Activated CD8-positive, alpha-beta T cell treated with anti-CD3 and anti-CD28 coated beads for 36 hours (primary cell): ENCODE measurements around the gene CD22. TPM values are rescaled to one million over a fixed set of nuclear protein-coding genes. Genes with fewer than 3 reads are reported as not detected.
"Not testable (repeated sequence)": the region's sequence is repeated elsewhere in the genome, so short reads cannot be mapped to it uniquely, and the experiment has no call there.

Experiments
- ATAC-seq: fragments of 200-7000 bp; cut with Tn5 transposase; one replicate; pipeline ENCODE4 v1.10.0; 2021; ENCODE audit warnings: mild to moderate bottlenecking, moderate library complexity
- CTCF ChIA-PET: fragments of 350-600 bp; sonication (Branson Sonifier 250); formaldehyde crosslinking; loops from one replicate; lab custom pipeline; 2021; ENCODE audit warnings: antibody characterized with exemption; lab: Charles Lee
- POLR2A ChIA-PET: fragments of 350-600 bp; sonication (Branson Sonifier 250); formaldehyde crosslinking; loops from one replicate; lab custom pipeline; 2021; ENCODE audit warnings: antibody characterized with exemption; lab: Charles Lee
- DNase-seq: peaks from one replicate; pipeline ENCODE4 v3.0.0-alpha.2; 2020
- H3K27ac Mint-ChIP-seq: one replicate; pipeline ENCODE4 v1.8.0; 2021; ENCODE audit warnings: mild to moderate bottlenecking, mixed read lengths
- H3K27me3 Mint-ChIP-seq: one replicate; pipeline ENCODE4 v1.8.0; 2021; ENCODE audit warnings: mixed read lengths
- H3K36me3 Mint-ChIP-seq: one replicate; pipeline ENCODE4 v1.8.0; 2021; ENCODE audit warnings: low read depth, mixed read lengths
- H3K4me1 Mint-ChIP-seq: one replicate; pipeline ENCODE4 v1.8.0; 2021; ENCODE audit warnings: low read depth, mixed read lengths
- H3K4me3 Mint-ChIP-seq: one replicate; pipeline ENCODE4 v1.8.0; 2021; ENCODE audit warnings: mild to moderate bottlenecking, moderate library complexity, mixed read lengths
- H3K9me3 Mint-ChIP-seq: one replicate; pipeline ENCODE4 v1.8.0; 2021; ENCODE audit warnings: mixed read lengths
- CTCF ChIP-seq: fragments of 200-600 bp; IDR thresholded peaks from one replicate; pipeline ENCODE4 v1.8.0; 2022; ENCODE audit warnings: antibody characterized with exemption, mild to moderate bottlenecking
- intact Hi-C: fragments of 100-400 bp; cut with micrococcal nuclease; formaldehyde crosslinking; loops from one replicate; pipeline ENCODE4 v1.10.0; 2022
- total RNA-seq, 2 experiments: library from RNA; stranded (reverse); gene quantifications; one replicate each; pipeline ENCODE4 v1.2.3, GENCODE V29; 2021

The CD22 gene
- total RNA-seq, 2 experiments from 2014 or later, result 2.3 to 2.8 TPM

DNA sequence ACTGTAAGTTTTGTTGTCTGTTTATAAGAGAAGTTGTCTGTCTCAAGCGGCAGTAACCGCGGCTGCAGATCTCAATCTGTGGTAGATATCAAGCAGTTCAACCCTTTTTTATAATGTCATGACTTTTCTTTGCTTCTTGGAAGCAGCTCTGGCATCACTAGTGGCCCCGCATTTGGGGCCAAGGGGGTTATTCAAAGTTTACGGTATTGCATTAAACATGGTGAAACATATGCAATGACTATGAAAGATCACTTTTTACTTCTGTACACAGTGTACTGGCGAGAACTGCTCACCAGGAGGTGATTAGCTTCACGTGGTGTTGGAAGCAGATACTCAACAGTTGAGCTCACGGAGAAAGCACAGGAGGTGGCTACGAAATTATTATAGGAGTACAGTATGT is 24.6 kb downstream of the CD22 start:
- ATAC-seq (no peak), DNase-seq (no peak)
- ChIA-PET CTCF (interaction anchor here (0.7 to 3.7 kb wide), 26 partner anchors 14 to 263 kb away, joined by 3 to 45 read pairs (median 4); no protein-coding TSS in a partner anchor), POLR2A (interaction anchor here (0.6 to 1.2 kb wide), 2 partner anchors 141 to 229 kb away, joined by 3 read pairs; no protein-coding TSS in a partner anchor)
- Mint-ChIP-seq H3K4me3 (no peak overlapping the region), H3K27me3 (peaks cover 7% of the 10 kb centered on the region), H3K36me3 (no peaks in the 10 kb centered on the region), H3K4me1 (peaks cover 14% of the 10 kb centered on the region), H3K27ac (no peak overlapping the region), H3K9me3 (no peaks in the 10 kb centered on the region)
- no peak for TF ChIP-seq CTCF
- intact Hi-C loops, result loop anchor here (1.0 to 2.0 kb wide), 2 partner anchors 115 to 141 kb away; no protein-coding TSS in a partner anchor

DNA sequence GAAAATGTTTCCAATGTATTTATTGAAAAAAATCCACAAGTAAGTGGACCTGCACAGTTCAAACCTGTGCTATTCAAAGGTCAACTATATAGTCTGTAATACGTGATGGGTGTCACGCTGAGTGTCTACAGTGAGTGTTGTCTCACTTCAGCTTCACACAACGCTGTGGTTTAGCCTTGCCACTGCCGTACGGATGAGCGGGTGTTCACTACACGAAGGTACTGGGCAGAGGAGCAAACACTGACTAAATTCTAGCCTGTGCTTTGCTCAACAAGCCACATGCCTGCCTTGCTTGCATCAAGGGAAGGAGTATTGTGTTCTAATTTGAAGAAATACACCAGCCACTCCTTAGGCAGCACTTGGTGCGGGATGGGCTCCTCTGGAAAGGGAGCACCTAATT is 25.9 kb downstream of the CD22 start:
- ChIA-PET POLR2A (interaction anchor here (0.8 to 1.2 kb wide), 2 partner anchors 19 to 209 kb away, joined by 3 read pairs; no protein-coding TSS in a partner anchor), CTCF (interaction anchor here (3.2 to 3.7 kb wide), 2 partner anchors 114 to 140 kb away, joined by 42 to 45 read pairs; no protein-coding TSS in a partner anchor)
- DNase-seq (peak; percentile 27), ATAC-seq (no peak)
- TF ChIP-seq CTCF, result no peak
- no peaks in the 10 kb centered on the region for H3K9me3 Mint-ChIP-seq
- H3K27ac Mint-ChIP-seq, result no peak overlapping the region
- peaks cover 14% of the 10 kb centered on the region for H3K4me1 Mint-ChIP-seq
- intact Hi-C loops, result no loop called here
- H3K4me3 Mint-ChIP-seq, result no peak overlapping the region
- peaks cover 7% of the 10 kb centered on the region for H3K27me3 Mint-ChIP-seq
- H3K36me3 Mint-ChIP-seq, result no peaks in the 10 kb centered on the region

GRCh38 chr19:35355791-35356460 is 26.9 kb downstream of the CD22 start:
- ATAC-seq (no peak), DNase-seq (no peak)
- TF ChIP-seq CTCF, result no peak
- Mint-ChIP-seq H3K27me3 (peaks cover 7% of the 10 kb centered on the region), H3K36me3 (no peaks in the 10 kb centered on the region), H3K27ac (no peak overlapping the region), H3K4me3 (no peak overlapping the region), H3K9me3 (no peaks in the 10 kb centered on the region), H3K4me1 (peaks cover 14% of the 10 kb centered on the region)
- intact Hi-C loops, result no loop called here
- ChIA-PET CTCF (interaction anchor here (0.9 to 2.4 kb wide), 3 partner anchors 107 to 290 kb away, joined by 3 to 12 read pairs (median 3); no protein-coding TSS in a partner anchor), POLR2A (interaction anchor here (0.7 to 1.4 kb wide), 3 partner anchors 9 to 112 kb away, joined by 3 to 4 read pairs (median 3); partner anchors contain the start of gene FFAR1)

DNA sequence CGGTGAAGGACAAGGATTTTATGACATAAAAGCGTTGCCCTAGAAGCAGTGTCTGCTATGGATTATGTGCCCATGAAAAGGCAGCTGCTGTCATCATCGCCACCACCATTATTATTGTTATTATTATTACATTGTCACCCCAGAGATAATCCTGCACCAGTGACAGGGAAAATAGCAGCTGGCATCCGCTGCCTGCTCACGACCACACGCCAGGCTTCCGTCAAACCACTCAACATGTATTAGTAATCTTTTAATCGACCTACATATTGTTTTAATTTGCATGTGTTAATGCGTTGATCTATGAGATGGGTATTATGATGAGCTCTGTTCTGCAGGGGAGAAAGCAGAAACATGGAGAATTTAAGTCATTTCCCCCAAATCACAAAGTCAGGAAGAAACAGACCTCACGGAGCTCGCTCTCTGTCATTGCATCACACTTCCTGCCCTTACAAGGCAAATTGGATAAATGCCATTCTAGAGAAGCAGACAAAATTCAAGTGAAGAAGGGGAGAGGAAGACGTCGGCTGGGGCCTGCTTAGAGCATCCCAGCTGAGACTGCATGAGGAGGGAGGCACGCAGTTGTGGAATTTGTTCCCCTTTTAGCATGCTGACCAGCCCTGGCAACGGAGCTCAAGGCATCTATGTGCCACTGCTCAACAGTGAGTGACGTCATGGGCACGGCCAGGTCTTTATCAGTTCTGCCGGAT is 29.0 kb downstream of the CD22 start, which contains the start of gene FFAR3:
FFAR3 (plus strand) TSS at position 594 of the 707 bp plus-strand sequence. CDS start 431 bp downstream, outside the sequence.
- ChIA-PET CTCF (interaction anchor here (0.6 to 2.4 kb wide), 11 partner anchors 10 to 162 kb away, joined by 3 to 12 read pairs (median 3); partner anchors contain the start of gene FFAR1), POLR2A (interaction anchor here (0.8 kb wide), 1 partner anchor 11 kb away, joined by 4 read pairs; no protein-coding TSS in a partner anchor)
- Mint-ChIP-seq H3K9me3 (no peaks in the 10 kb centered on the region), H3K4me1 (peaks cover 9% of the 10 kb centered on the region), H3K4me3 (peak within 1 kb of the TSS; percentile 49), H3K27ac (peak within 1 kb of the TSS; percentile 65), H3K27me3 (peaks cover 7% of the 10 kb centered on the region), H3K36me3 (no peaks in the 10 kb centered on the region)
- TF ChIP-seq CTCF, result no peak
- ATAC-seq (peak; percentile 38), DNase-seq (peak; percentile 32)
- intact Hi-C loops, result no loop called here

- intact Hi-C loops, POLR2A ChIA-PET, H3K4me1 Mint-ChIP-seq, H3K9me3 Mint-ChIP-seq, H3K27ac Mint-ChIP-seq, H3K36me3 Mint-ChIP-seq, H3K4me3 Mint-ChIP-seq, H3K27me3 Mint-ChIP-seq, ATAC-seq: not testable (repeated sequence)
- peak; percentile 36 for DNase-seq
- CTCF ChIA-PET, result interaction anchor here (1.3 to 2.4 kb wide), 4 partner anchors 11 to 110 kb away, joined by 3 to 11 read pairs (median 6); partner anchors contain the start of gene FFAR1
These were observed 29.8 kb downstream of the CD22 start for GRCh38 chr19:35358834-35359233.

- H3K27ac Mint-ChIP-seq, H3K4me1 Mint-ChIP-seq, H3K9me3 Mint-ChIP-seq, intact Hi-C loops, CTCF ChIA-PET, ATAC-seq, POLR2A ChIA-PET, H3K36me3 Mint-ChIP-seq, DNase-seq, H3K27me3 Mint-ChIP-seq, H3K4me3 Mint-ChIP-seq: not testable (repeated sequence)
These were observed 30.4 kb downstream of the CD22 start for GRCh38 chr19:35359395-35359794.

DNA sequence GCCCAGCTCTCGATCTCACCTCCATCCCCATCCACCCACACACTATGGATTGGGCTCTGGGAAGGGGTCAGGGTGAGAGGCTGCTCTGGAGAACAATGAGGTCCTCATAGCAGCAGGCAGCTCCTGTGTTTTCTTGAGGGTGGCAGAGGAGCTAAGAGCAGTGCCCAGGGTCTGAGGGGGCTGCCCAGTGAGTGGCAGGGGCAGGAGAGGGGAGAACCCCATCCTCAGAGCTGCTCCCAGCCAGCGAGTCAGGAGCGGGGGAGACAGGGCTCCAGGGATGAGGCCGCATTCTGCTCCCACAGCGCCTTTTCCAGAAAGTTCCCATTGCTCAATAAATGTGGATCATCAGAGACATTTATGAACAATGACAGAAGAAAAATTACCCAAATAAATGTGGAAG is 31.1 kb downstream of the CD22 start:
- H3K27me3 Mint-ChIP-seq, H3K36me3 Mint-ChIP-seq, H3K4me1 Mint-ChIP-seq, POLR2A ChIA-PET, CTCF ChIA-PET, DNase-seq, H3K9me3 Mint-ChIP-seq, H3K4me3 Mint-ChIP-seq, H3K27ac Mint-ChIP-seq, ATAC-seq, intact Hi-C loops: not testable (repeated sequence)
